Liver (tissue), 3 donors: ENCODE results near the gene CER1.

Source experiments
- FOXA1 ChIP-seq: IDR thresholded peaks from 2 replicates; pipeline ENCODE4 v1.6.1; 2016; ENCODE audit warnings: antibody characterized with exemption
- JUND ChIP-seq, 2 donors: IDR thresholded peaks; 2 replicates each; pipeline ENCODE4 v1.6.1; 2016; ENCODE audit warnings: antibody characterized with exemption in 2 of 2
- TAF1 ChIP-seq: conservative IDR thresholded peaks from 2 replicates; pipeline ENCODE4 v1.6.1; 2016; ENCODE audit warnings: antibody characterized with exemption, mild to moderate bottlenecking
- YY1 ChIP-seq: IDR thresholded peaks from 2 replicates; pipeline ENCODE4 v1.6.1; 2016; ENCODE audit warnings: antibody characterized with exemption, mild to moderate bottlenecking
- TF ChIP-seq, protein P1 (sequence below): fragments of 150-350 bp; IDR thresholded peaks from 2 replicates; pipeline ENCODE4 v1.5.1; 2017; ENCODE audit warnings: improper control_type of control experiment, low read depth, low read length; ENCODE audit not compliant: missing input control
- donor health status: healthy.
- donor health status: healthy.

DNA sequence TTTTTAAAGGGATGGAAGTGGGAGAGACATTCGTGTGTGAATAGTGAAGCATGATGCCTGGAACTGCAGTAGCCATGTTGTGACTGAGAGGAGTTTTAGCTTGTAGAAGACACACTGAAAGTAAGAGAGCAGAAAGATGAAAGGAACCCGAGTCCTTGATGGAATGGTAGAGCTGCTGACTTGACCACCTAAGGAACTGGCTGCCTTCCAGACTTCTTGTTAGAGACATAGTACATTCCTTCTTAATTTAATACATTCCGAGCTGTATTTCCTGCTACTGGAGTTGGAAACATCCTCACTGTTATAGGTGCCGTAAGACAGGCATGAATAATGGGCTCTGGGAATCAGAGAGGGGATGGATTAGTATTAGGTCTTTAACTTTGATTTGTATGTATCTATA, 7.4 kb downstream of the CER1 start:
- TF ChIP-seq, protein P1, sequence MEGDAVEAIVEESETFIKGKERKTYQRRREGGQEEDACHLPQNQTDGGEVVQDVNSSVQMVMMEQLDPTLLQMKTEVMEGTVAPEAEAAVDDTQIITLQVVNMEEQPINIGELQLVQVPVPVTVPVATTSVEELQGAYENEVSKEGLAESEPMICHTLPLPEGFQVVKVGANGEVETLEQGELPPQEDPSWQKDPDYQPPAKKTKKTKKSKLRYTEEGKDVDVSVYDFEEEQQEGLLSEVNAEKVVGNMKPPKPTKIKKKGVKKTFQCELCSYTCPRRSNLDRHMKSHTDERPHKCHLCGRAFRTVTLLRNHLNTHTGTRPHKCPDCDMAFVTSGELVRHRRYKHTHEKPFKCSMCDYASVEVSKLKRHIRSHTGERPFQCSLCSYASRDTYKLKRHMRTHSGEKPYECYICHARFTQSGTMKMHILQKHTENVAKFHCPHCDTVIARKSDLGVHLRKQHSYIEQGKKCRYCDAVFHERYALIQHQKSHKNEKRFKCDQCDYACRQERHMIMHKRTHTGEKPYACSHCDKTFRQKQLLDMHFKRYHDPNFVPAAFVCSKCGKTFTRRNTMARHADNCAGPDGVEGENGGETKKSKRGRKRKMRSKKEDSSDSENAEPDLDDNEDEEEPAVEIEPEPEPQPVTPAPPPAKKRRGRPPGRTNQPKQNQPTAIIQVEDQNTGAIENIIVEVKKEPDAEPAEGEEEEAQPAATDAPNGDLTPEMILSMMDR, result no peak
- TF ChIP-seq TAF1, result no peak
- TF ChIP-seq JUND (IDR thresholded peaks at IDR 0.05), result no peak
- TF ChIP-seq FOXA1, result no peak
- no peak for TF ChIP-seq YY1
